ENCODE results near the gene C14orf180.

C14orf180 gene

GRCh38 chr14:104594310-104595046 is 14.9 kb downstream of the C14orf180 start:
- DNase-seq, result no peak

DNA sequence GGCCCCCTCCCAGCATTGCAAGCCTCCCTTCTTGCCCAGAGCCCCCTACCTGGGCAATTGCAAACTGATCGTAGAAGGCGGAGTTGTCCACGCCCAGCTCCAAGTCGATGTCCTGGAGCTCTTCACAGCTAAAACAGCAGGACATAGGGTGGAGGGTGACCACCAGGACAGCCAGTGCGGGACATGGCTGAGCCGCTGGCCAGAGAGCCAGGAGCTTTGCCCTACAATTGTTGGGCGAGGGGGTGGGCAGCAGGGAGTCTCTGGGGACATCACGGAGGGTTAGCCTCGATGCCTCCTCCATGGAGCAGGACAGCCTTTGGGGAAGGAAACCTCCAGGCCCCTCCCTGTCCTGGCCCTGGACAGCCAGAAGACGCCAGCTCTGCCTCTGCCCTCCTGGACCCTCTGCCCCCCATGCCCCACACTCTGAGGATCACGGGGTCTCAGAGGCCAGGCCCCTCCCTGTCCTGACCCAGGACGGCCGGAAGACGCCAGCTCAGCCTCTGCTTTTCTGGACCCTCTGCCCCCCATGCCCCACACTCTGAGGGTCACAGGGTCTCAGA is 15.6 kb downstream of the C14orf180 start:
- DNase-seq, result no peak

GRCh38 chr14:104595911-104596450 is 16.4 kb downstream of the C14orf180 start:
- DNase-seq, result no peak

- DNase-seq, result no peak
Measured at GRCh38 chr14:104596451-104596918, 16.9 kb downstream of the C14orf180 start.

DNA sequence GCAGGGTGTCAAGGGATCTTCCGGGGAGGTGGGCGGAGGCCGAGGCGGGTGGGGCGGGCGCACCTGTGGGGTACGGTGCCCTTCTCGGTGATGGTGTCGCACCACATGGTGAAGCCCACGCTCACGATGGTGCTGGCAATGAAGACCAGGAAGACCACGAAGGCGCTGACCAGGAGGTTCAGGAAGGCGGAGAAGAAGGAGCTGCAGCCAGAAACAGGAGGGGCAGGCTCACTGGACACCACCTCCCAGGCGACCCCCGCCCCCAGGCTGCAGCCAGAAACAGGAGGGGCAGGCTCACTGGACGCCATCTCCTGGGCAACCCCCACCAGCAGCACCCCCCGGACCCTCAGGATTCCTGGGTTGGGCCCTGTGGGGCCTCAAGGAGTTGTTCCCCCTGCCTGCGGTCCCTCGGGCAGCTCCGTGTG is 17.4 kb downstream of the C14orf180 start:
- DNase-seq, result no peak

- DNase-seq, result no peak
Measured at GRCh38 chr14:104597576-104597975, 18.0 kb downstream of the C14orf180 start.

GRCh38 chr14:104598039-104598909 is 18.7 kb downstream of the C14orf180 start:
- DNase-seq, result no peak

- DNase-seq, result no peak
Measured at GRCh38 chr14:104598910-104599273, 19.3 kb downstream of the C14orf180 start.

- no peak for DNase-seq
Measured at GRCh38 chr14:104599446-104599845, 19.9 kb downstream of the C14orf180 start.

- no peak for DNase-seq
Measured at GRCh38 chr14:104600141-104600643, 20.6 kb downstream of the C14orf180 start.

- no peak for DNase-seq
Measured at GRCh38 chr14:104600805-104601204, 21.2 kb downstream of the C14orf180 start.

DNA sequence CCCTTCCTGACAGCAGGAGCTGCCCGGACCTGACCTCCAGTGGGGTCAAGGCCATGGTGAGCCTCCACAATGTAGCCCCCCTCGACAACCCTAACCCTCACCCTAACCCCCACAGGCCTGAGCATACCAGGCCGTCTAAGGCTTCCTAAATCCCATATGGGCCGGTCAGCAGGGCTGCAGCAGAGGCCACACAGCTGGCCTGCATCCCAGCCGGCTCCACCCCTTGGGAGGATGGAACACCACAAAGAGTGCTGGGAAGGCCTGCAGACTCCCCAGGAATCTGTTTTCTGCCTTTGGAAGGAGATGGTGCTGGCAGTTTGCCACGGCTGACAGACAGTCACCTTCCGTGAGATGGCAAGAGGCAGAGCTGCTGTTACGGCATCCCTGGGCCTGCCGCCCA is 22.2 kb downstream of the C14orf180 start:
- DNase-seq, result no peak

- no peak for DNase-seq
Measured at GRCh38 chr14:104602315-104602932, 22.9 kb downstream of the C14orf180 start.

GRCh38 chr14:104602933-104603325 is 23.4 kb downstream of the C14orf180 start:
- no peak for DNase-seq

- peak; percentile 49 for DNase-seq
Measured at GRCh38 chr14:104603711-104604401, 24.3 kb downstream of the C14orf180 start.

GRCh38 chr14:104604458-104605449 is 25.2 kb downstream of the C14orf180 start, which contains the start of gene TMEM179:
Gene TMEM179 (minus strand): TSS chr14:104604772. CDS start chr14:104604741, 31 bp downstream.
- DNase-seq, result peak; percentile 49

DNA sequence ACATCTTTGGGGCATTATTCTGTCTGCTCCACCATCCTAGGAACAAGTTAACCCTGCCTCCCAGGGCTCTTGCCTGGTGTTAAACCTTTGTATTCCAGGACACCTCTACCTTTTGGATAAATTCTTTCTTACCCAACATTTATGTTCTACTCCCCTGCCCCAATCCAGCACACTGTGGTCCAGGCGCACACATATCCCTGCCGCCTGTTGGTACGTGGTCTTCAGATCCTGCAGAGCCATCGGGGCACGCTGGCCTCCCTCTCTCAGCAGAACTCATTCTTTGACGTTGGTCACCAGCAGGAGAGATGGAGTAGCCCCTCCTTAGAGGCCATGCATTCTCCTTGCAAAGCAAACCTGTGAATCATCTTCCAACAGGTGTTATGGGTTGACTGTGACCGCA is 30.1 kb downstream of the C14orf180 start:
- no peak for DNase-seq

DNA sequence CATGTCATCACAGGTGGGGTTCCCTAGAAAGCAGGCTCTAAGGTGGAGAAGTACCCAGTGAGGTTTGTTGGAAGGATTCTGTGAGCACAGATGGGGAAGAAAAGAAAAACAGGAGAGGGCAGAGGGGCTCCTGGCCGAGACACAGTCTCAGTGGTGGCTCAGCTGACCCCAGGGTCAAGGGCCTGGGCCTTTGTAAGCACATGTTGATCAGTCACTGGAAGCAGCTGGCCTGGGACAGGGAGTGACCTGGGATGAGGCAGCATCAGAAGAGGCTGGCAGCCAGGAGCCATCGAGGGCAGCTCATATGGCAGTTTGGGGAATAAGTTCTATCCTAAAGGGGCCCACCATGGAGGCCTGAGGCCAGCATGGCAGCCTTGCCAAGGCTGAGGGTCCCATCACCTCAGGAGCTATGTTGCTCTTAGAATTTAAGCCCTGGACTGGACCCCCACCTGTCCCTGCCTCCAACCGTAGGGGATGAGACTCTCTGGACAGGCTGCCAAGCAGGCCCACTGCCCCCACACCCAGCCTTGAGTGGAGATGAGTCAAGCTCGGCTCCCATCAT is 31.3 kb downstream of the C14orf180 start:
- no peak for DNase-seq

GRCh38 chr14:104611881-104612280 is 32.3 kb downstream of the C14orf180 start:
- no peak for DNase-seq

DNA sequence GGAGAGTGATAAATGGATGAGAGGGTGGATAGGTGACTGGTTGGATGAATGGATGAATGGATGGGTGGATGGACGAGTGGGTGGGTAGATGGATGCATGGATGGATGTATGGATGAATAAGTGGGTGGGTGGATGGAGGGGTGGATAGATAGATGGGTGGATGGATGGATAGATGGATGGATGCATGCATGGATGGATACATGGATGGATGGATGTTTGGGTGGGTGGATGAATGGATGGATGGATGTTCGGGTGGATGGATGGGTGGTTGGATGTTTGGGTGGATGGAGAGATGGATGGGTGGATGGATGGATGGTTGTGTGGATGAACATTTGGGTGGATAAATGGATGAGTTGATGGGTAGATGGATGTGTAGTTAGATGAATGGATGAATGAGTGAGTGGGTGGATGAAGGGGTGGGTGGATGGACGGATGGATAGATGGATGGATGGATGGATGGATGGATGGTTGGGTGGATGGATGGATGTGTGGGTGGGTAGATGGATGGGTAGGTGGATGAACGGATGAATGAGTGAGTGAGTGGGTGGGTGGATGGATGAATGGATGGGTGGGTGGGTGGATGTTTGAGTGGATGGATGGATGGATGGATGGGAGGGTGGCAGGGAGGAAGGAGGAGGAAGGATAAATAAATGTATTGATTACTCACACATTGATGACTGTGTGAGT is 34.7 kb downstream of the C14orf180 start:
- DNase-seq, result no peak
